ENCODE data around the gene PPARGC1A. TPM values are rescaled to one million over a fixed set of nuclear protein-coding genes. Genes with fewer than 3 reads are reported as not detected.
A peak's percentile ranks its signal among the peaks of the same experiment; 100 is the strongest.

The PPARGC1A gene
- total and polyA plus RNA-seq, 2 experiments from 2014 or later, result 0.76 to 3.3 TPM

- TF ChIP-seq, protein P1, sequence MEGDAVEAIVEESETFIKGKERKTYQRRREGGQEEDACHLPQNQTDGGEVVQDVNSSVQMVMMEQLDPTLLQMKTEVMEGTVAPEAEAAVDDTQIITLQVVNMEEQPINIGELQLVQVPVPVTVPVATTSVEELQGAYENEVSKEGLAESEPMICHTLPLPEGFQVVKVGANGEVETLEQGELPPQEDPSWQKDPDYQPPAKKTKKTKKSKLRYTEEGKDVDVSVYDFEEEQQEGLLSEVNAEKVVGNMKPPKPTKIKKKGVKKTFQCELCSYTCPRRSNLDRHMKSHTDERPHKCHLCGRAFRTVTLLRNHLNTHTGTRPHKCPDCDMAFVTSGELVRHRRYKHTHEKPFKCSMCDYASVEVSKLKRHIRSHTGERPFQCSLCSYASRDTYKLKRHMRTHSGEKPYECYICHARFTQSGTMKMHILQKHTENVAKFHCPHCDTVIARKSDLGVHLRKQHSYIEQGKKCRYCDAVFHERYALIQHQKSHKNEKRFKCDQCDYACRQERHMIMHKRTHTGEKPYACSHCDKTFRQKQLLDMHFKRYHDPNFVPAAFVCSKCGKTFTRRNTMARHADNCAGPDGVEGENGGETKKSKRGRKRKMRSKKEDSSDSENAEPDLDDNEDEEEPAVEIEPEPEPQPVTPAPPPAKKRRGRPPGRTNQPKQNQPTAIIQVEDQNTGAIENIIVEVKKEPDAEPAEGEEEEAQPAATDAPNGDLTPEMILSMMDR (conservative IDR thresholded peaks at IDR 0.05; ENCODE audit: low read depth in 2 of 2), result peak; percentile 55 to 57
- TF ChIP-seq STAT1 (IDR thresholded peaks at IDR 0.05; ENCODE audit: unreplicated experiment), result no peak
Measured at GRCh38 chr4:23902222-23902804, 12.5 kb upstream of the PPARGC1A start (continued).

DNA sequence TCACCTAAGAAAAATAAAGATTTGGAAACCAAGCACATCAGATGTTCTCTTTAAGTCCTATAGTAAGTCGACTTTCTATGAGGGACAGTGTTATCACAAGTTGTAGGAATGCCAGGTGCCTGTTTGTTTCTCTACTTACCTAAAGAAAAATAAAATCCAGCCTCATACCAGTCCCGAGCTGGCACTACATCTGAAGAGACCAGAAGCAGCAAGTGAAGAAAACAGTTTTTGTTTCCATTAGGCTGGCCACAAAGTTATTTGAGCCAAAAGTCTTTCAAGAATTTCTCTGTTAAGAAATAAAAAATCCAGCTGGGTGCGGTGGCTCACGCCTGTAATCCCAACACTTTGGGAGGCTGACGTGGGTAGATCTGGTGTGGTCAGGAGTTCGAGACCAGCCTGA, 10.8 kb upstream of the PPARGC1A start:
- DNase-seq (ENCODE audit: low spot score) (no peak), ATAC-seq (no peak)
- no peaks in the 10 kb centered on the region for H3K27me3 ChIP-seq (ENCODE audit: insufficient read depth)
- H3F3A ChIP-seq (replicated peaks; ENCODE audit: low read depth), result no peaks in the 10 kb centered on the region
- no peak overlapping the region for H3K4me3 Mint-ChIP-seq
- no peaks in the 10 kb centered on the region for H3K27me3 Mint-ChIP-seq (ENCODE audit: insufficient read depth, low read depth, poor library complexity)
- H3K4me1 Mint-ChIP-seq, result no peaks in the 10 kb centered on the region; the same call in 2 of the 3 replicates
- H3K4me2 ChIP-seq, result no peak overlapping the region
- H4K20me1 ChIP-seq (replicated peaks; ENCODE audit: insufficient read depth), result no peaks in the 10 kb centered on the region
- H3K36me3 Mint-ChIP-seq (ENCODE audit: low read depth), result no peaks in the 10 kb centered on the region
- no peak overlapping the region for H3K4me3 ChIP-seq
- no peaks in the 10 kb centered on the region for H3K9me2 ChIP-seq (ENCODE audit: insufficient read depth)
- H3K4me1 ChIP-seq (ENCODE audit: insufficient read depth), result no peaks in the 10 kb centered on the region
- H3K79me2 ChIP-seq (replicated peaks; ENCODE audit: insufficient read depth), result no peaks in the 10 kb centered on the region
- H3K36me3 ChIP-seq (ENCODE audit: insufficient read depth), result no peaks in the 10 kb centered on the region
- H2AFZ ChIP-seq, result no peak overlapping the region
- no peaks in the 10 kb centered on the region for H3K9me3 Mint-ChIP-seq
- H3K27ac Mint-ChIP-seq, result no peak overlapping the region
- H3K27ac ChIP-seq (ENCODE audit: low read depth), result no peak overlapping the region
- TF ChIP-seq POLR2AphosphoS5 (IDR thresholded peaks at IDR 0.05; ENCODE audit: low read depth) (no peak), ZNF331 (CRISPR knock-in tag; IDR thresholded peaks at IDR 0.05; ENCODE audit: low read depth) (no peak), JUNB (IDR thresholded peaks at IDR 0.05; ENCODE audit: unreplicated experiment) (no peak), STAT1 (IDR thresholded peaks at IDR 0.05; ENCODE audit: unreplicated experiment) (no peak), CREB1 (CRISPR knock-in tag; IDR thresholded peaks at IDR 0.05; ENCODE audit: low read depth) (no peak), EZH2phosphoT487 (IDR thresholded peaks at IDR 0.05; ENCODE audit: unreplicated experiment) (no peak), ZNF114 (CRISPR knock-in tag; IDR thresholded peaks at IDR 0.05) (no peak), ETS1 (IDR thresholded peaks at IDR 0.05) (no peak), EZH2 (IDR thresholded peaks at IDR 0.05; ENCODE audit: low read depth, unreplicated experiment) (no peak), NANOG (IDR thresholded peaks at IDR 0.05; ENCODE audit: borderline replicate concordance) (no peak)
- TF ChIP-seq, protein P2, sequence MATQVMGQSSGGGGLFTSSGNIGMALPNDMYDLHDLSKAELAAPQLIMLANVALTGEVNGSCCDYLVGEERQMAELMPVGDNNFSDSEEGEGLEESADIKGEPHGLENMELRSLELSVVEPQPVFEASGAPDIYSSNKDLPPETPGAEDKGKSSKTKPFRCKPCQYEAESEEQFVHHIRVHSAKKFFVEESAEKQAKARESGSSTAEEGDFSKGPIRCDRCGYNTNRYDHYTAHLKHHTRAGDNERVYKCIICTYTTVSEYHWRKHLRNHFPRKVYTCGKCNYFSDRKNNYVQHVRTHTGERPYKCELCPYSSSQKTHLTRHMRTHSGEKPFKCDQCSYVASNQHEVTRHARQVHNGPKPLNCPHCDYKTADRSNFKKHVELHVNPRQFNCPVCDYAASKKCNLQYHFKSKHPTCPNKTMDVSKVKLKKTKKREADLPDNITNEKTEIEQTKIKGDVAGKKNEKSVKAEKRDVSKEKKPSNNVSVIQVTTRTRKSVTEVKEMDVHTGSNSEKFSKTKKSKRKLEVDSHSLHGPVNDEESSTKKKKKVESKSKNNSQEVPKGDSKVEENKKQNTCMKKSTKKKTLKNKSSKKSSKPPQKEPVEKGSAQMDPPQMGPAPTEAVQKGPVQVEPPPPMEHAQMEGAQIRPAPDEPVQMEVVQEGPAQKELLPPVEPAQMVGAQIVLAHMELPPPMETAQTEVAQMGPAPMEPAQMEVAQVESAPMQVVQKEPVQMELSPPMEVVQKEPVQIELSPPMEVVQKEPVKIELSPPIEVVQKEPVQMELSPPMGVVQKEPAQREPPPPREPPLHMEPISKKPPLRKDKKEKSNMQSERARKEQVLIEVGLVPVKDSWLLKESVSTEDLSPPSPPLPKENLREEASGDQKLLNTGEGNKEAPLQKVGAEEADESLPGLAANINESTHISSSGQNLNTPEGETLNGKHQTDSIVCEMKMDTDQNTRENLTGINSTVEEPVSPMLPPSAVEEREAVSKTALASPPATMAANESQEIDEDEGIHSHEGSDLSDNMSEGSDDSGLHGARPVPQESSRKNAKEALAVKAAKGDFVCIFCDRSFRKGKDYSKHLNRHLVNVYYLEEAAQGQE (IDR thresholded peaks at IDR 0.05; ENCODE audit: unreplicated experiment), result no peak
- TF ChIP-seq, protein P3, sequence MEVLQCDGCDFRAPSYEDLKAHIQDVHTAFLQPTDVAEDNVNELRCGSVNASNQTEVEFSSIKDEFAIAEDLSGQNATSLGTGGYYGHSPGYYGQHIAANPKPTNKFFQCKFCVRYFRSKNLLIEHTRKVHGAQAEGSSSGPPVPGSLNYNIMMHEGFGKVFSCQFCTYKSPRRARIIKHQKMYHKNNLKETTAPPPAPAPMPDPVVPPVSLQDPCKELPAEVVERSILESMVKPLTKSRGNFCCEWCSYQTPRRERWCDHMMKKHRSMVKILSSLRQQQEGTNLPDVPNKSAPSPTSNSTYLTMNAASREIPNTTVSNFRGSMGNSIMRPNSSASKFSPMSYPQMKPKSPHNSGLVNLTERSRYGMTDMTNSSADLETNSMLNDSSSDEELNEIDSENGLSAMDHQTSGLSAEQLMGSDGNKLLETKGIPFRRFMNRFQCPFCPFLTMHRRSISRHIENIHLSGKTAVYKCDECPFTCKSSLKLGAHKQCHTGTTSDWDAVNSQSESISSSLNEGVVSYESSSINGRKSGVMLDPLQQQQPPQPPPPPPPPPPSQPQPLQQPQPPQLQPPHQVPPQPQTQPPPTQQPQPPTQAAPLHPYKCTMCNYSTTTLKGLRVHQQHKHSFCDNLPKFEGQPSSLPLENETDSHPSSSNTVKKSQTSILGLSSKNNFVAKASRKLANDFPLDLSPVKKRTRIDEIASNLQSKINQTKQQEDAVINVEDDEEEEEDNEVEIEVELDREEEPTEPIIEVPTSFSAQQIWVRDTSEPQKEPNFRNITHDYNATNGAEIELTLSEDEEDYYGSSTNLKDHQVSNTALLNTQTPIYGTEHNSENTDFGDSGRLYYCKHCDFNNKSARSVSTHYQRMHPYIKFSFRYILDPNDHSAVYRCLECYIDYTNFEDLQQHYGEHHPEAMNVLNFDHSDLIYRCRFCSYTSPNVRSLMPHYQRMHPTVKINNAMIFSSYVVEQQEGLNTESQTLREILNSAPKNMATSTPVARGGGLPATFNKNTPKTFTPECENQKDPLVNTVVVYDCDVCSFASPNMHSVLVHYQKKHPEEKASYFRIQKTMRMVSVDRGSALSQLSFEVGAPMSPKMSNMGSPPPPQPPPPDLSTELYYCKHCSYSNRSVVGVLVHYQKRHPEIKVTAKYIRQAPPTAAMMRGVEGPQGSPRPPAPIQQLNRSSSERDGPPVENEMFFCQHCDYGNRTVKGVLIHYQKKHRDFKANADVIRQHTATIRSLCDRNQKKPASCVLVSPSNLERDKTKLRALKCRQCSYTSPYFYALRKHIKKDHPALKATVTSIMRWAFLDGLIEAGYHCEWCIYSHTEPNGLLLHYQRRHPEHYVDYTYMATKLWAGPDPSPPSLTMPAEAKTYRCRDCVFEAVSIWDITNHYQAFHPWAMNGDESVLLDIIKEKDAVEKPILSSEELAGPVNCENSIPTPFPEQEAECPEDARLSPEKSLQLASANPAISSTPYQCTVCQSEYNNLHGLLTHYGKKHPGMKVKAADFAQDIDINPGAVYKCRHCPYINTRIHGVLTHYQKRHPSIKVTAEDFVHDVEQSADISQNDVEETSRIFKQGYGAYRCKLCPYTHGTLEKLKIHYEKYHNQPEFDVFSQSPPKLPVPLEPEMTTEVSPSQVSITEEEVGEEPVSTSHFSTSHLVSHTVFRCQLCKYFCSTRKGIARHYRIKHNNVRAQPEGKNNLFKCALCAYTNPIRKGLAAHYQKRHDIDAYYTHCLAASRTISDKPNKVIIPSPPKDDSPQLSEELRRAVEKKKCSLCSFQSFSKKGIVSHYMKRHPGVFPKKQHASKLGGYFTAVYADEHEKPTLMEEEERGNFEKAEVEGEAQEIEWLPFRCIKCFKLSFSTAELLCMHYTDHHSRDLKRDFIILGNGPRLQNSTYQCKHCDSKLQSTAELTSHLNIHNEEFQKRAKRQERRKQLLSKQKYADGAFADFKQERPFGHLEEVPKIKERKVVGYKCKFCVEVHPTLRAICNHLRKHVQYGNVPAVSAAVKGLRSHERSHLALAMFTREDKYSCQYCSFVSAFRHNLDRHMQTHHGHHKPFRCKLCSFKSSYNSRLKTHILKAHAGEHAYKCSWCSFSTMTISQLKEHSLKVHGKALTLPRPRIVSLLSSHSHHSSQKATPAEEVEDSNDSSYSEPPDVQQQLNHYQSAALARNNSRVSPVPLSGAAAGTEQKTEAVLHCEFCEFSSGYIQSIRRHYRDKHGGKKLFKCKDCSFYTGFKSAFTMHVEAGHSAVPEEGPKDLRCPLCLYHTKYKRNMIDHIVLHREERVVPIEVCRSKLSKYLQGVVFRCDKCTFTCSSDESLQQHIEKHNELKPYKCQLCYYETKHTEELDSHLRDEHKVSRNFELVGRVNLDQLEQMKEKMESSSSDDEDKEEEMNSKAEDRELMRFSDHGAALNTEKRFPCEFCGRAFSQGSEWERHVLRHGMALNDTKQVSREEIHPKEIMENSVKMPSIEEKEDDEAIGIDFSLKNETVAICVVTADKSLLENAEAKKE (CRISPR knock-in tag; IDR thresholded peaks at IDR 0.05), result no peak
